T-helper 9 cell (primary cell): ENCODE measurements around the gene DPP10.
"Not testable (repeated sequence)": the region's sequence is repeated elsewhere in the genome, so short reads cannot be mapped to it uniquely, and the experiment has no call there.

Experiments used
- DNase-seq: peaks from one replicate; pipeline ENCODE4 v3.0.0-alpha.2; 2020

Gene DPP10

DNA sequence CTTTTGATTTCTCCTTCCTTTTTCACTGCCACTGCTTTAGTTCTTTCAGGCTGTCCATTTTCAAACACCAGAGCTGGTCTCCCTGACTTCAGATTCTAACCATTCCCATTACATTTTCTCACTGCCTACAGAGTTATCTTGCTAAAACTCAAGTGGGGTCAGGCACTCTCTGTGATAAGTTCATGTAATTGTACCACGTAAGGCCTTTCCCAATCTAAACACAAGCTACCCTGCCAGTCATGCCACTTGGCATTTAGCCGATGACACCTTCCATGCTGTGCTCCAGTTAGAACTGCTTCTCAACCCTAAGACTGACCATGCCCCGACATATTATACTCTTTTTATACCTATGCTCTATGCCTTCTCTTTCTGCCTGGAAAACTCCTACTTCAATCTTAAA is 592.4 kb downstream of the DPP10 start:
- no peak for DNase-seq

- DNase-seq, result no peak
Measured at GRCh38 chr2:115036818-115037217, 594.4 kb downstream of the DPP10 start.

- no peak for DNase-seq
Measured at GRCh38 chr2:115057473-115057872, 615.0 kb downstream of the DPP10 start.

DNA sequence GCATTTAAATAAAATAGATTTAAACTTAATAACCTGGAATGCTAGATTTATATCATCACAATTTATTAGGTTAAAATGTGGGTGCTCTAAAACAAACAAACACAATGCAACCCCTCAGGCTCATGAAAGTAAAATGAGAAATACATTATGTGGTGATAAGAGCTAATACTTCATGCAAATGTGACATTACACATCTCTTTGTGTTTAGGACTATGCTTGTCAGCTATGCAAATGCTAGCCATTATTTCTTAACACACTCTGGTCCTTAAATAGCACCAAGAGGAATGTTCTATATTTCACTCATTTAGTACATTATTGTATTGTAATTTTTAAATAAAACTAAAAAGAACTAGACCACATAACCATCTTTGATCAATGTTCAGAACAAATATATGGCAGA is 627.6 kb downstream of the DPP10 start:
- no peak for DNase-seq

- no peak for DNase-seq
Measured at GRCh38 chr2:115071534-115071933, 629.1 kb downstream of the DPP10 start.

DNA sequence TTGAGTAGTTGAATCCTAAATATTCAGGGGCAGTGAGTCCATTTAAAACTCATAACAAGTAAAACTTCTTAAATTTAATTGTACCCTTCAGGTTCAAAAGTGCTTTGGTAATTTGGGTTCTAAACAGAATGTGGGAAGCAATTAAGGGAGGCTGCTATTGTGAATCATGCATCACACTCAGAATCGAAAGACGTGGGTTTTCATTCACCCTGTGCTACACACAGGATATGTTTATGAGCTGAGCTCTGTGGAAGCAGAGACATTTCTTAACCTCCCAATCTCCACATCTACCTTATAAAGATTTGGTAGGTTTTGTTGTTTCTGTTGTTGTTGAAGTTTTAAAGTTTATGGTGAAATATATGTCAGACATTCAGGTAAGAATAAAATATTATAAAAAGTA is 633.4 kb downstream of the DPP10 start:
- no peak for DNase-seq

DNA sequence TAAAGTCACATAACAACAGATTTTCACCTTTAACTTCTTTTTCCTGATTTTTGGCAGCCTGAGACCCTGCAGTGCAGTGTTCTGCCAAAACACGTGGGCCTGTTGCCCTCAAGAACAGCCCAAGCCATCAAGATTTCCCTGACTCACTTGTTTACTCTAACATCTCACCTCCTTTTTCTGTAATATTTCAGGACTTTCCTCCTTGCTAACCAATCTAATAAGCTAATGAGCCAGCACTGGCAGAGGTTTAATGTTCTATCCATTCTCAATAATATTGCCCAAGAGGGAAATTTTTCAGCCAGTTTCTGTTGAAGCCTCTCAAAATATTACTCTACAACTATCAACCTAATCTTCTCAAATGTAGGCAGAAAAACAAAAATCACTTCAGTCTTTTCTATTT is 635.2 kb downstream of the DPP10 start:
- no peak for DNase-seq

GRCh38 chr2:115083225-115083624 is 640.8 kb downstream of the DPP10 start:
- no peak for DNase-seq

- no peak for DNase-seq
Measured at GRCh38 chr2:115083711-115084110, 641.3 kb downstream of the DPP10 start.

DNA sequence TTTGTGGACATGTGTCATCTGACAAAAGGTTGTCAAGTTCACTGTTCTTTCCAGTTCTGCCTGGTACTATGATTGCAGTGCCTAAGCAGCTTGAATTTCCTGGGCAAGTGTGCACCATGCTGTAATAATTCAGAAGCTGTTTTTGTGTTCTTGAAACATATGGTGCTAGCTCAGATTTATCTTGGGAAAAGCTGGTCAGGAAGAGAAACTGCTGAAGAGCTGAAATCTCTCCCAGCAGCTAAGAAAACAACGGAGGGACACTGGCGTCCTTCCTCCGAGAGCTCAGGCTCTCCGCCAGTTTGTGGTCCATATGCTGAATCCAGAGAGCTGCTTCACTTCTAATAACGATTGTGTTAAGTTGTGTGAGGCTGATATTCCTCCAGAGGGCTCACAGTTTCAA is 642.0 kb downstream of the DPP10 start:
- no peak for DNase-seq

- not testable (repeated sequence) for DNase-seq
Measured at GRCh38 chr2:115086051-115086620, 643.7 kb downstream of the DPP10 start.

- DNase-seq, result no peak
Measured at GRCh38 chr2:115094441-115094840, 652.0 kb downstream of the DPP10 start.

DNA sequence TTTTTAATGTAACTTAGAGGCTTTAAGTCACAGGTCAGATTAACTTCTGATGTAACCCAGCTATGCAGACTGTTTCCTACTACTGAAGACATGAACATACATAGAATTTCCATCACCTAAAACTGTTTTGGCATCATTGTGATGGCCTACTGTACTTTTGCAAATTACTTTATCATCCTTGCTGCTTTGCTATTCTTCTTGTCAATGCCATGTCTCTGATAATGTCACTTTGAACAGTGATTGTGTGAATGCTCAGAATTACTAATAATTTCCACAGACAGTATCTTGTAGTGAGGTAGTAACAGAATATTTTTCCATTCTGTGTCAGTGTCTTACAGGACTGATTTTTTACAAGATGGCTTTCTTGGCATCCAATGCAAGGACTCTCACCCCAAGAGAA is 663.5 kb downstream of the DPP10 start:
- DNase-seq, result no peak

GRCh38 chr2:115115135-115115534 is 672.7 kb downstream of the DPP10 start:
- no peak for DNase-seq

DNA sequence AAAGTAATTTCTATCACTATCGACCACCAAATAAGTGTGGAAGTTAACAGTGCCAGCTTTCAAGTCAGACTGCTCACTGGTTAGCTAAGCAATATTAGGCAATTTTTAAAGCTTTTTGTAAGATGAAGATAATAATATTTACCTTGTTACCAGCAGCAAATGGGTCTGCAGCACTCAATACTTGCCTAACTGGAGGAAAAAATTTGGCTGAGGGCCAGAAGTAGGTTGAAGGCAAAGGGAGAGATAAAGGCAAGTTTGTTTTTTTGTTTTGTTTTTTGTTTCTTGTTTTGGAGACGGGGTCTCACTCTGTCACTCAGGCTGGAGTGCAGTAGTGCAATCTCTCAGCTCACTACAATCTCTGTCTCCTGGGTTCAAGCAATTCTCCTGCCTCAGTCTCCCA is 675.9 kb downstream of the DPP10 start:
- no peak for DNase-seq

GRCh38 chr2:115119086-115119485 is 676.6 kb downstream of the DPP10 start:
- no peak for DNase-seq

DNA sequence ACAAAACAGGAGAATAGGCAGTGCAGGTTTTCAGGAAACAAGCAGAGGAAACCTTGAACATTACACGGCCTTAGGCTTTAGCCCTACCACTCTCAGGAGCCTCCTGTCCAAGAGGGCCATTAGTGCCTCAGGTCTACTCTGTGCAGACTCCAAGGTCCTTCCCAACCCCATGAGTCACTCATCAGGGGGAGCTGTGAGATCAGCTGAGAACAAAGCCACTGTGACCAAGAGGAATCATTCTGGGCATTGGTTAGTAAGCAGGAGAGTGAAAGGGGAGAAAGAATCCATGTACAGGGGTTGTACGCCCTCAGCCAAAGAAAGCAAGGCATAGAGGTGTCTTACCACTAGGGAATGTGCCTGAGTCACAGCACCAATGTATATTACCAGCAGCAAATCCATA is 680.3 kb downstream of the DPP10 start:
- DNase-seq, result no peak

DNA sequence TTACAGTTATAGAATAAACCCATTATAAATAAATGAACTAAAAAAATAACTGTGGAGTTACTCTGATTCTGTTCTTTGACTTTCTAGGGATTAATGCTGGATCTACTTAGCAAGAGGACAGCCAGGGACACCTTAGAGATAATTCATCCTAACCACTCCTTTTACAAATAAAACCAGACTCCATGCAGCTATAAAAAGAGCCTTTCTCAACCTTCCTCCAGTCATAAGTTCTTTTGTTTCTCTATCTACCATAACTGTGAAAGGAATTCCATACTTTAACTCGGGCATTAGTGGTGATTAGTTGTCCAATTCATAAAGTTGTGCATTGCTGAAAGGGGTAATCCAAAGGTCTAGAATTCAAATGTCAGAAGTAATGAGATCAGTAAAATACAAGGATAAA is 682.4 kb downstream of the DPP10 start:
- DNase-seq, result no peak

- DNase-seq, result no peak
Measured at GRCh38 chr2:115129536-115129935, 687.1 kb downstream of the DPP10 start.

DNA sequence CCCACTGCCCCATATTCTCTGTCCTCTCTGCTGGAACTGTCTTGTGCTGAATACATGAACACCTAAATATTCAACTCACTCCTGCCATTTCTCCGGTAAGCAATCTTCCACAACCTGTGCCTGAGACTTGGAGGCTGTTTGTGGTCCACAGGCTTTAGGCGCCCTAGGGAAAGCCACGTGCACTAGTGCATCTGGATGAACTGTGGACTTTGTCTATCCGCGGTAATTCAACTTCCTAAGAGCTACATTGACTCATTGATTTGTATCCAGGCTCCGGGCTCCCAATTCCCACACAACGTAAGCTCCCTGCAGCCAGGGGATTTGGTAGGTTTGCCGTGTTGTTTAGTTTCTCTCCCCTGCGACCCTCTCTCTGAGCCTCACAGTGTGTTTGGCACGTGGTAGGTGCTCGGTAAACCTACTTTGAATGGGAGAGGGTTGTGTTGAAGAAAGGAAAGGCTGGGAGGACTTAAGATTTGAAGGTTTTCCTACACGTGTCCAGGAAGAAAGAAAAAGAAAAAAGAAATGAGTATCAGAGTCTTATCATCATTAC is 718.2 kb downstream of the DPP10 start:
- no peak for DNase-seq

DNA sequence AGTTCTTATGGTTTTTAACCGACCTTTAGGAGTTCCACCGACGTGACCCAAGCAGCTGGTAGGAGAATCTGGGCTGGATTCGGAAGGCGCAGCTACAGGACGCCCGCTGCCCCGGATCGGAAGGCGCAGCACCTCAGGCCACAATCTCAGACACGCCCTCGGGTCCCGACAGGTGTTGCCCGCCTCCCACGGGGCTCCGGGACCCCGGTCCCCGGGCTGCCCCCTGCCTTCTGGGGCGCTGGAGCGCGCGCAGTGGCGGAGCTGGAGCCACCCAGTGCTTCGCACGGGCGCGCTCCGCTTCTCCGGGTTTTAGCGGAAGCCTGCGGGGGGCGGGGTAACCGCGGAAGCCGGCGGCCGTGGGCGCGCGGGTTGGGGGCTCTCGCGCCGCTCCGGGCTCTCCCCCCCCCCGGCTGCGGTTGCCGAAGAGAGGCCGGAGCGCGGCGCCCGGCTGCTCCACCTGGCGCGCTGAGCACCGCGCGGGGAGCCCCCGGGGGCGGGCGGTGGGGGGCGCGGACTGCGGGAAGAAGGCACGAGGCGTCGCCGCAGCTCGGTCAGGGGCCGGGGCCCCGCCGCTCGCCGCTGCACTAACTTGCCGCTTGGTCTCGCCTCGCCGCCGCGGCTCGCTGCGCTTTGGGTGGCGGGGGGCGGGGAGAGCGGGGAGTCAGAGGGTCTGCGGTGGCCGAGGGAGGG is 718.8 kb downstream of the DPP10 start:
- no peak for DNase-seq

- DNase-seq, result no peak
Measured at GRCh38 chr2:115161771-115162493, 719.5 kb downstream of the DPP10 start.

- no peak for DNase-seq
Measured at GRCh38 chr2:115162494-115163293, 720.3 kb downstream of the DPP10 start.
